Right lobe of liver (tissue), 6 donors: Measurements from ENCODE around the gene GRWD1. TPM values are rescaled to one million over a fixed set of nuclear protein-coding genes. Genes with fewer than 3 reads are reported as not detected.
"Not testable (repeated sequence)": the region's sequence is repeated elsewhere in the genome, so short reads cannot be mapped to it uniquely, and the experiment has no call there.

Source experiments
- ATAC-seq, 4 donors: fragments of 200-7000 bp; cut with Tn5 transposase; one replicate each; pipeline ENCODE4 v1.9.1; 2020; ENCODE audit warnings: mild to moderate bottlenecking in 4 of 4, moderate library complexity in 4 of 4
- DNase-seq, 3 donors: peaks; one replicate each; pipeline ENCODE4 v3.0.0-alpha.2; 2020
- H3K27ac ChIP-seq, 3 donors: fragments of 200-600 bp; one replicate each; pipeline ENCODE4 v1.8.0; 2022
- H3K27me3 ChIP-seq, 2 donors: fragments of 200-600 bp; one replicate each; pipeline ENCODE4 v1.8.0; 2022
- H3K36me3 ChIP-seq, 4 donors: fragments of 200-600 bp; sonication (generic) in 1 of 4; one replicate each; pipeline versions ENCODE4 v1.5.1 to v1.8.0; 2017 to 2022; ENCODE audit warnings: control low read depth in 1 of 4
- H3K4me1 ChIP-seq, 4 donors: fragments of 200-600 bp; sonication (generic) in 1 of 4; one replicate each; pipeline versions ENCODE4 v1.5.1 to v1.8.0; 2017 to 2022; ENCODE audit warnings: control low read depth in 1 of 4
- H3K4me3 ChIP-seq, 3 donors: fragments of 200-600 bp; one replicate each; pipeline ENCODE4 v1.8.0; 2022
- H3K9me3 ChIP-seq, 4 donors: fragments of 200-600 bp; sonication (generic) in 1 of 4; one replicate each; pipeline versions ENCODE4 v1.5.1 to v1.8.0; 2017 to 2022; ENCODE audit warnings: control low read depth in 1 of 4
- CTCF ChIP-seq, 4 donors: fragments of 200-600 bp in 3 of 4; fragments of 450-650 bp in 1 of 4; IDR thresholded peaks; one replicate each; pipeline versions ENCODE4 v1.5.1 to v1.8.0; 2016 to 2022; ENCODE audit warnings: antibody characterized with exemption in 4 of 4, mild to moderate bottlenecking in 2 of 4
- POLR2A ChIP-seq: fragments of 450-650 bp; IDR thresholded peaks from one replicate; pipeline ENCODE4 v1.6.1; 2017; ENCODE audit warnings: antibody characterized with exemption, mild to moderate bottlenecking
- WGBS: methylation state at CpG from one replicate; pipeline ENCODE4 v1.1.6; 2018; ENCODE audit warnings: low coverage, low lambda C conversion rate; ENCODE audit not compliant: insufficient coverage; ENCODE audit errors: missing lambda C conversion rate; 5-methylcytosine and 5-hydroxymethylcytosine counted together
- intact Hi-C, 2 donors: fragments of 100-400 bp; cut with DNase I; formaldehyde crosslinking; loops; one replicate each; pipeline versions ENCODE4 v1.11.2 to v1.14.1; 2022
- total RNA-seq, 6 experiments: library from RNA; depleted of rRNA in 2 of 6; stranded (reverse); fragments of >200 nt in 2 of 6; fragmentation: NEBNext Ultra II Directional in 3 of 6; extraction: Animal tissue kit (Norgen Biotek cat#: 25700) in 3 of 6; gene quantifications; one replicate each; pipeline versions ENCODE4 v1.1.0 to v1.2.4, GENCODE V29; 2016 to 2023
- donor health status: DM: no; HTN: yes; CAD: no.
- donor health status: DM: no; HTN: no; CAD: no.
- donor health status: DM: no; HTN: no; CAD: no.
- donor health status: DM: no; HTN: yes; CAD: no.
- donor health status: DM: no; HTN: yes; CAD: no.

The GRWD1 gene
- total RNA-seq, 6 experiments from 2014 or later, result 14.7 to 31.0 (median 17.6) TPM

- Histone ChIP-seq H3K4me3 (no peak overlapping the region), H3K4me1 (peaks cover 0 to 7% (median 3%) of the 10 kb centered on the region in 4 donors), H3K27me3 (no peaks in the 10 kb centered on the region), H3K9me3 (no peaks in the 10 kb centered on the region), H3K36me3 (no peaks in the 10 kb centered on the region), H3K27ac (no peak overlapping the region)
- WGBS, result 77% methylated on average over 15 of the region's 16 CpGs
- ATAC-seq, result no peak
- DNase-seq, result no peak
- intact Hi-C loops, result no loop called here
- TF ChIP-seq CTCF (IDR thresholded peaks at IDR 0.05) (no peak), POLR2A (no peak)
Measured at GRCh38 chr19:48484247-48484893, 38.6 kb downstream of the GRWD1 start.

- Histone ChIP-seq H3K36me3 (no peaks in the 10 kb centered on the region), H3K9me3 (no peaks in the 10 kb centered on the region), H3K27me3 (no peaks in the 10 kb centered on the region), H3K4me3 (no peak overlapping the region), H3K4me1 (peaks cover 0 to 7% (median 1%) of the 10 kb centered on the region in 4 donors), H3K27ac (no peak overlapping the region)
- no peak for TF ChIP-seq POLR2A
- no peak for TF ChIP-seq CTCF (IDR thresholded peaks at IDR 0.05)
- WGBS, result 60% methylated on average over 19 of the region's 37 CpGs
- intact Hi-C loops, result no loop called here
- ATAC-seq, result no peak
- no peak for DNase-seq
Measured at GRCh38 chr19:48484931-48485612, 39.3 kb downstream of the GRWD1 start.

GRCh38 chr19:48486706-48487105 lies 40.9 kb downstream of the GRWD1 start:
- DNase-seq, intact Hi-C loops, H3K36me3 ChIP-seq, H3K9me3 ChIP-seq, H3K27ac ChIP-seq, H3K4me1 ChIP-seq, H3K27me3 ChIP-seq, H3K4me3 ChIP-seq, ATAC-seq: not testable (repeated sequence)
- 49% methylated on average over 3 of the region's 10 CpGs for WGBS

DNA sequence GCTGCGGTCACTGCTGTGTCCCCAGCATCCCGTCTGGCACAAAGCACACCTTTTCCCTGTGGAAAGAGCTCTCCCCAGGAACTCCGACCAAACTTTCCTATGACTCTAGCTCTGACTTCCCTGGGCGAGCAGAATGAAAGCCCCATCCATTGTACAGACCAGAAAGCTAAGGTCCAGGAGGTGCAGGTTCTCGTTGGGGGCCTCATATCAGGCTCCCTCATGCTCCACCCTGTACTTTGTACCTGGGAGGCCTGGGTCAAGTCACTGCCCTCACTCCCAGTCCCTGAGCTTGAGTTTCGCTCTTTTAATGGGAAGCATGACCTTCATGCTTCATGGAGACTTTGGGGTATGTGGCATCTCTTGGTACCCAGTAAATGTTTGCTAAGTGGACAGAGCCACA lies 41.8 kb downstream of the GRWD1 start:
- H3K36me3 ChIP-seq, result no peaks in the 10 kb centered on the region
- no peak for TF ChIP-seq CTCF (IDR thresholded peaks at IDR 0.05)
- TF ChIP-seq POLR2A, result no peak
- H3K27me3 ChIP-seq, result no peaks in the 10 kb centered on the region
- H3K9me3 ChIP-seq, result no peaks in the 10 kb centered on the region
- intact Hi-C loops, result no loop called here
- no peaks in the 10 kb centered on the region for H3K4me1 ChIP-seq
- WGBS, result 75% methylated on average over 5 of the region's 6 CpGs
- no peak for ATAC-seq
- H3K27ac ChIP-seq, result no peak overlapping the region
- no peak for DNase-seq
- H3K4me3 ChIP-seq, result no peak overlapping the region

- DNase-seq (peak in 1 of 3 donors; percentile 84), ATAC-seq (peak in 3 of 4 donors; percentile 40 to 67 (median 50))
- Histone ChIP-seq H3K36me3 (no peaks in the 10 kb centered on the region), H3K27ac (no peak overlapping the region), H3K4me1 (no peaks in the 10 kb centered on the region), H3K27me3 (no peaks in the 10 kb centered on the region), H3K4me3 (no peak overlapping the region), H3K9me3 (no peaks in the 10 kb centered on the region)
- intact Hi-C loops, result no loop called here
- TF ChIP-seq CTCF (IDR thresholded peaks at IDR 0.05) (no peak), POLR2A (no peak)
- WGBS, result 76% methylated on average over 4 of the region's 8 CpGs
Measured at GRCh38 chr19:48487948-48488347, 42.2 kb downstream of the GRWD1 start.

DNA sequence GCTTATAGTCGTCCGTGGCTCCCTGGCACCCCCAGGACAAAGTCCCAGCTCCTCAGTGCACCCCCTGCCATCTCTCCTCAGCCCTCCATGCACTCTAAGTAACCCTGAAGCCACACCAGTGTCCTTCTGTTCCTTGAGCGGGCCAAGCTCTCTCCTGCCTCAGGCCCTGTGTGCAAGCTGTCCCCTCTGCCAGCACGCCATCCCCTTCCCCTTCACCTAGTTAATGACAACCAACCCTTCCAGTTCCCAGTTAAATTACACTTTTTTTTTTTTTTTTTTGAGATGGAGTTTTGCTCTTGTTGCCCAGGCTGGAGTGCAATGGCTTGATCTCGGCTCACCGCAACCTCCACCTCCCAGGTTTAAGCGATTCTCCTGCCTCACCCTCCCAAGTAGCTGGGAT lies 42.7 kb downstream of the GRWD1 start:
- DNase-seq, H3K4me1 ChIP-seq, intact Hi-C loops, H3K4me3 ChIP-seq, ATAC-seq, H3K27me3 ChIP-seq, H3K27ac ChIP-seq, H3K36me3 ChIP-seq, H3K9me3 ChIP-seq: not testable (repeated sequence)
- 80% methylated on average over 7 of the region's 7 CpGs for WGBS
